GM12878 (cell line): ENCODE results near the gene FNDC11. TPM values are rescaled to one million over a fixed set of nuclear protein-coding genes. Genes with fewer than 3 reads are reported as not detected.
A peak's percentile ranks its signal among the peaks of the same experiment; 100 is the strongest.

Experiments
- ATAC-seq: fragments of 200-7000 bp; cut with Tn5 transposase; 3 replicates; pipeline ENCODE4 v1.9.1; 2020; ENCODE audit warnings: mild to moderate bottlenecking, moderate library complexity
- BruUV-seq: library from RNA; stranded (reverse); fragments of 400-500 nt; replicated peaks from 2 replicates; lab custom pipeline; 2021; lab: Mats Ljungman, UMichigan
- CTCF ChIA-PET: fragments of 300-600 bp; sonication (Branson Sonifier 250); formaldehyde crosslinking; extraction: SDS; loops from one replicate; lab custom pipeline; 2021; ENCODE audit warnings: inconsistent platforms; lab: Yijun Ruan, JAX
- POLR2A ChIA-PET: fragments of 350-600 bp; formaldehyde crosslinking; extraction: SDS; loops from one replicate; lab custom pipeline; 2021; ENCODE audit warnings: inconsistent platforms; lab: Charles Lee
- RAD21 ChIA-PET: fragments of 300-600 bp; sonication (Branson Sonifier 250); formaldehyde crosslinking; loops from one replicate; lab custom pipeline; 2023; ENCODE audit warnings: antibody characterized with exemption; ENCODE audit not compliant: unreplicated experiment; lab: Charles Lee
- SMC1A ChIA-PET: fragments of 300-600 bp; sonication (Branson Sonifier 250); formaldehyde crosslinking; loops from one replicate; lab custom pipeline; 2023; ENCODE audit not compliant: unreplicated experiment, uncharacterized antibody; lab: Charles Lee
- DNase-seq: peaks from one replicate; pipeline ENCODE4 v3.0.0-alpha.2; 2011; ENCODE audit warnings: low read depth, low spot score
- FAIRE-seq: peaks from 3 replicates; lab custom pipeline; 2011; peaks lifted over from hg19 to GRCh38; lab: Jason Lieb, UNC
- H2AFZ ChIP-seq: 2 replicates; pipeline ENCODE4 v1.6.0; 2011; ENCODE audit warnings: low read depth, low read length, control low read depth; ENCODE audit not compliant: control insufficient read depth
- H3K27ac ChIP-seq: 2 replicates; pipeline ENCODE4 v1.5.1; 2011; ENCODE audit warnings: control low read depth; ENCODE audit not compliant: control insufficient read depth, insufficient read depth
- H3K27me3 ChIP-seq, 2 experiments: replicated peaks in 1 of 2; 2 replicates each; pipeline versions ENCODE4 v1.6.0 to v1.6.1; 2011; ENCODE audit warnings: low read length in 1 of 2; ENCODE audit not compliant: control insufficient read depth in 2 of 2, insufficient read depth in 2 of 2
- H3K36me3 ChIP-seq, 2 experiments: 2 replicates each; pipeline ENCODE4 v1.5.1; 2011; ENCODE audit warnings: low read length in 1 of 2; ENCODE audit not compliant: control insufficient read depth in 2 of 2, insufficient read depth in 2 of 2
- H3K4me1 ChIP-seq: 2 replicates; pipeline ENCODE4 v1.6.1; 2011; ENCODE audit warnings: mild to moderate bottlenecking, low read length, moderate library complexity, mixed read lengths; ENCODE audit not compliant: control insufficient read depth, insufficient read depth
- H3K4me2 ChIP-seq: 2 replicates; pipeline ENCODE4 v1.6.0; 2011; ENCODE audit warnings: control low read depth; ENCODE audit not compliant: control insufficient read depth, insufficient read depth
- H3K4me3 ChIP-seq: fragments of 200-600 bp; sonication (generic); 2 replicates; pipeline ENCODE4 v1.5.1; 2016
- H3K79me2 ChIP-seq: 2 replicates; pipeline ENCODE4 v1.6.0; 2011; ENCODE audit warnings: low read length; ENCODE audit not compliant: control insufficient read depth, insufficient read depth
- H3K9ac ChIP-seq: 2 replicates; pipeline ENCODE4 v1.8.0; 2011; ENCODE audit warnings: low read length, control low read depth, mixed read lengths; ENCODE audit not compliant: control insufficient read depth, insufficient read depth
- H3K9me3 ChIP-seq: replicated peaks from 3 replicates; pipeline ENCODE4 v1.5.1; 2011; ENCODE audit warnings: mild to moderate bottlenecking, low read length; ENCODE audit not compliant: control insufficient read depth, insufficient read depth
- H4K20me1 ChIP-seq: 2 replicates; pipeline ENCODE4 v1.6.0; 2011; ENCODE audit not compliant: control insufficient read depth, insufficient read depth
- BHLHE40 ChIP-seq, 2 experiments: fragments of 450-650 bp in 1 of 2; IDR thresholded peaks; 2 replicates each; pipeline ENCODE4 v1.6.1; 2011 to 2017; ENCODE audit warnings: low read depth in 2 of 2, borderline replicate concordance in 1 of 2, improper control_type of control experiment in 1 of 2, low read length in 1 of 2, mild to moderate bottlenecking in 1 of 2
- NBN ChIP-seq: fragments of 450-650 bp; IDR thresholded peaks from 2 replicates; pipeline ENCODE4 v1.6.1; 2016
- POLR2A ChIP-seq: IDR thresholded peaks from 2 replicates; pipeline ENCODE4 v1.6.1; 2011; ENCODE audit warnings: low read depth, mild to moderate bottlenecking, low read length
- POLR2AphosphoS5 ChIP-seq: IDR thresholded peaks from 2 replicates; pipeline ENCODE4 v1.6.1; 2011; ENCODE audit warnings: mild to moderate bottlenecking, low read length, inconsistent platforms
- RB1 ChIP-seq: fragments of 450-650 bp; formaldehyde crosslinking; IDR thresholded peaks from 2 replicates; pipeline ENCODE4 v1.6.1; 2017; ENCODE audit warnings: mild to moderate bottlenecking, borderline replicate concordance
- WGBS: methylation state at CpG from one replicate; pipeline ENCODE4 v1.1.6; 2016; ENCODE audit warnings: low lambda C conversion rate; ENCODE audit not compliant: insufficient replicate concordance, insufficient coverage; ENCODE audit errors: missing lambda C conversion rate; 5-methylcytosine and 5-hydroxymethylcytosine counted together
- in situ Hi-C: fragments of 300-500 bp; cut with MboI; formaldehyde crosslinking; loops from 9 replicates; pipeline ENCODE4 v1.14.3; 2018; ENCODE audit warnings: mixed read lengths
- intact Hi-C: fragments of 100-400 bp; cut with micrococcal nuclease; formaldehyde crosslinking; loops from one replicate; pipeline ENCODE4 v1.14.2; 2022; ENCODE audit not compliant: unreplicated experiment
- polyA plus RNA-seq, 11 experiments: library from polyadenylated mRNA; depleted of rRNA in 4 of 11; unstranded in 6 of 11; stranded (reverse) in 5 of 11; fragments of >200 nt; fragmentation: Nextera tagmentation in 4 of 11; fragmentation: Illumina TruSeq in 1 of 11; extraction: Ambion mirVana in 4 of 11; extraction: Trizol in 1 of 11; gene quantifications; 1 replicate in 1 of 11; 2 replicates in 10 of 11; pipeline versions ENCODE4 v1.2.1 to v1.2.3, GENCODE V29; 2011 to 2016; ENCODE audit warnings: inconsistent platforms in 2 of 11, missing spikeins in 2 of 11, low read depth in 1 of 11
- total RNA-seq, 4 experiments: library from RNA; depleted of rRNA in 3 of 4; stranded (reverse); fragments of >200 nt in 3 of 4; fragmentation: Illumina TruSeq in 1 of 4; extraction: Trizol in 1 of 4; gene quantifications; 2 replicates each; pipeline versions ENCODE4 v1.2.1 to v1.2.3, GENCODE V29; 2013 to 2021
- TF ChIP-seq, protein P1 (sequence below): fragments of 450-650 bp; formaldehyde crosslinking; IDR thresholded peaks from 2 replicates; pipeline ENCODE4 v1.4.0; 2022; ENCODE audit warnings: mild to moderate bottlenecking, moderate library complexity

FNDC11 gene
- total and polyA plus RNA-seq, 10 of the 15 experiments (the other 5 are each of a cell fraction or from before 2014, with no cell fraction given) = 0.09 to 0.72 (median 0.34) TPM; not detected in 2

DNA sequence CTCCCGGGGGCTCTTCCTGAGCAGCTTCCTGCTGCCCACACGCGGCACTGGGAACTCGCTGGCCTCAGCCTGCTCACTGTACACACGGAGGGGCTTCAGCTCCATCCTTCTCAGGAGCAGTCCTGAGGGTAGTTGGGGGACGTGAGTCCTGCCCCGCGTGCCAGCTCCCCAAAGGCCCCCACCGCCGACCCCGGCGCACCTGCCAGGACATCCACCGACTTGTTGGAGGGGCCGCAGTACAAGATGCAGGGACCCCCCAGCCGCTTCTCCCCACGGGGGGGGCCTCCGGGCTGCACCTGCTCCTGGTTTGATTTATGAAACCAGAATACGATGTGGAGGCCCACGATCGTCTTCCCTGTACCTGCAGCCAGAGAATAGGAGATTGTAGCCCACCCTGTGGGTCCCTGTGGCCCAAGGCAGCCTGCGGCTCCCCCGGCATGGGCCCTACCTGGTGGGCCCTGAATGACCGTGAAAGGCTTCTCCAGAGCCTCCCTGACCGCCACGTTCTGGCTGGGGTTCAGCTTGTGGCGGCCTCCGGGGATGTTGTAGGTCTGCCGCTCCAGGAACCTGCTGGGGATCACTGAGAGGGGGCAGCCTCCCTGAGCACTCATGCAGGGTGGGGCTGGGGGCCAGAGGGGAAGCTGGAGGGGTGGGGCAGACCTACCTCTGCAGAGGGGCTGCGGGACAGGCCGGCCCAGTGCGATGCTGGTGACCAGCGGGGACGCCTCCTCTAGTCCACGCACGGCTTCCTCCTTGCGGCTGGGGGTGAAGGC, 7.9 kb downstream of the FNDC11 start:
- no peak for ATAC-seq
- Histone ChIP-seq H3K36me3 (no peaks in the 10 kb centered on the region; a peak in 1 of 4 replicates), H3K27me3 (no peaks in the 10 kb centered on the region), H3K27ac (no peak overlapping the region), H3K79me2 (no peaks in the 10 kb centered on the region), H2AFZ (no peak overlapping the region), H4K20me1 (no peaks in the 10 kb centered on the region), H3K4me1 (no peaks in the 10 kb centered on the region), H3K9me3 (no peaks in the 10 kb centered on the region; the same call in 2 of the 3 replicates), H3K4me3 (no peak overlapping the region), H3K4me2 (no peak overlapping the region), H3K9ac (no peak overlapping the region)
- no peak for FAIRE-seq
- no TSS peak for BruUV-seq
- TF ChIP-seq, protein P1, sequence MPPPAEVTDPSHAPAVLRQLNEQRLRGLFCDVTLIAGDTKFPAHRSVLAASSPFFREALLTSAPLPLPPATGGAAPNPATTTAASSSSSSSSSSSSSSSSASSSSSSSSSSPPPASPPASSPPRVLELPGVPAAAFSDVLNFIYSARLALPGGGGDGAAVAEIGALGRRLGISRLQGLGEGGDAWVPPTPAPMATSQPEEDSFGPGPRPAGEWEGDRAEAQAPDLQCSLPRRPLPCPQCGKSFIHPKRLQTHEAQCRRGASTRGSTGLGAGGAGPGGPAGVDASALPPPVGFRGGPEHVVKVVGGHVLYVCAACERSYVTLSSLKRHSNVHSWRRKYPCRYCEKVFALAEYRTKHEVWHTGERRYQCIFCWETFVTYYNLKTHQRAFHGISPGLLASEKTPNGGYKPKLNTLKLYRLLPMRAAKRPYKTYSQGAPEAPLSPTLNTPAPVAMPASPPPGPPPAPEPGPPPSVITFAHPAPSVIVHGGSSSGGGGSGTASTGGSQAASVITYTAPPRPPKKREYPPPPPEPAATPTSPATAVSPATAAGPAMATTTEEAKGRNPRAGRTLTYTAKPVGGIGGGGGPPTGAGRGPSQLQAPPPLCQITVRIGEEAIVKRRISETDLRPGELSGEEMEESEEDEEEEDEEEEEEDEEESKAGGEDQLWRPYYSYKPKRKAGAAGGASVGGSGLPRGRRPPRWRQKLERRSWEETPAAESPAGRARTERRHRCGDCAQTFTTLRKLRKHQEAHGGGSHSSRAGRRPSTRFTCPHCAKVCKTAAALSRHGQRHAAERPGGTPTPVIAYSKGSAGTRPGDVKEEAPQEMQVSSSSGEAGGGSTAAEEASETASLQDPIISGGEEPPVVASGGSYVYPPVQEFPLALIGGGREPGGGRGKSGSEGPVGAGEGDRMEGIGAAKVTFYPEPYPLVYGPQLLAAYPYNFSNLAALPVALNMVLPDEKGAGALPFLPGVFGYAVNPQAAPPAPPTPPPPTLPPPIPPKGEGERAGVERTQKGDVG (CRISPR knock-in tag) = no peak
- TF ChIP-seq NBN = no peak
- TF ChIP-seq POLR2AphosphoS5 = no peak
- no peak for TF ChIP-seq RB1
- no peak for TF ChIP-seq BHLHE40 (IDR thresholded peaks at IDR 0.05; ENCODE audit: borderline replicate concordance in 1 of 2, low read depth in 2 of 2, low read length in 1 of 2)
- TF ChIP-seq POLR2A = 0 out of 2 replicates have a peak, but pooled peaks have one; percentile 4
- ChIA-PET RAD21 (interaction anchor here (0.6 to 1.3 kb wide), 2 partner anchors 19 to 23 kb away, joined by 3 read pairs; no protein-coding TSS in a partner anchor), CTCF (interaction anchor here (1.0 to 1.3 kb wide), 3 partner anchors 7 to 24 kb away, joined by 3 to 4 read pairs (median 3); no protein-coding TSS in a partner anchor), POLR2A (no interaction called here), SMC1A (no interaction called here)
- 83% methylated on average over 31 of the region's 36 CpGs for WGBS
- in situ Hi-C loops (no loop called here), intact Hi-C loops (no loop called here)
- DNase-seq = no peak
